Hepatocyte (in vitro differentiated cells): ENCODE data around the gene GMEB2.

ENCODE experiments used
- CTCF ChIP-seq: fragments of 200-600 bp; sonication (generic); IDR thresholded peaks from 2 replicates; pipeline ENCODE4 v1.5.1; 2016; ENCODE audit warnings: antibody characterized with exemption, mild to moderate bottlenecking; ENCODE audit not compliant: poor library complexity
- EZH2 ChIP-seq: fragments of 200-600 bp; sonication (generic); IDR thresholded peaks from 2 replicates; pipeline ENCODE4 v1.6.1; 2016; ENCODE audit warnings: antibody characterized with exemption, mild to moderate bottlenecking, borderline replicate concordance
- EZH2phosphoT487 ChIP-seq: fragments of 200-600 bp; sonication (generic); IDR thresholded peaks from one replicate; pipeline ENCODE4 v1.6.1; 2018; ENCODE audit warnings: antibody characterized with exemption, mild to moderate bottlenecking, low read depth, moderate library complexity; ENCODE audit not compliant: unreplicated experiment, severe bottlenecking

GRCh38 chr20:63565699-63566335 is 61.1 kb downstream of the GMEB2 start:
- TF ChIP-seq EZH2phosphoT487 = no peak
- no peak for TF ChIP-seq CTCF
- no peak for TF ChIP-seq EZH2
